ENCODE measurements around the gene TMEM184B. TPM values are rescaled to one million over a fixed set of nuclear protein-coding genes. Genes with fewer than 3 reads are reported as not detected.

TMEM184B gene
- polyA plus RNA-seq, 1 donor (not counting 4 experiments of a cell fraction or from before 2014, with no cell fraction given), result 18.8 TPM

DNA sequence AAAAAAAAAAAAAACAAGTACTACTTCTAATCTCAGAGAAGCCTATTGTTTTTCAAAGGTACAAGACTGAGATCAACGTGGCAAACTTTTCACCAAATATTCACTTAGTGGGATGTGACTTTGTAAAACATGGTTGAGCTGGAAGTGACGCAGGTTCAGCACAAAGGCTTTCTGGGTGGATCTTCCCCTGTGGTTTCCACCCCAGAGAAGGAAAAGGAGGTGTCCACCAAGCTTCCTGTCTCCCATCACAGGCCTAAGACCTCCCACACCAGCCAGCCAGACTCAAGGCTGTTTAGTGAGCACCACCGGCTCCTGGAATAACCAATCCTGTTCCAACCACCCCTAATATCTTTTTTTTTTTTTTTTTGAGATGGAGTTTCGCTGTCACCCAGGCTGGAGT is 5.7 kb downstream of the TMEM184B start:
- Histone ChIP-seq H2AFZ (ENCODE audit: control insufficient read depth, low read length) (no peak overlapping the region), H3K27ac (ENCODE audit: control insufficient read depth, insufficient read depth, low read length) (no peak overlapping the region), H4K20me1 (ENCODE audit: control insufficient read depth, extremely low read depth, insufficient read depth, low read length) (peaks cover 40% of the 10 kb centered on the region), H3K36me3 (ENCODE audit: control insufficient read depth in 2 of 2, extremely low read depth in 1 of 2, insufficient read depth in 2 of 2, low read length in 2 of 2) (peaks cover 14 to 20% of the 10 kb centered on the region in 2 experiments), H3K27me3 (ENCODE audit: control insufficient read depth, extremely low read depth, insufficient read depth, low read length) (no peaks in the 10 kb centered on the region), H3K4me3 (ENCODE audit: control insufficient read depth in 2 of 3, extremely low read depth in 1 of 3, insufficient read depth in 2 of 3, low read depth in 1 of 3, low read length in 3 of 3) (no peak overlapping the region), H3K4me1 (ENCODE audit: control insufficient read depth, extremely low read depth, insufficient read depth, low read length) (peaks cover 15% of the 10 kb centered on the region), H3K79me2 (ENCODE audit: control insufficient read depth, insufficient read depth, low read length) (peaks cover 97% of the 10 kb centered on the region), H3K4me2 (ENCODE audit: control insufficient read depth, extremely low read depth, insufficient read depth, low read depth, low read length) (no peak overlapping the region), H3K9ac (ENCODE audit: control insufficient read depth, extremely low read depth, insufficient read depth, low read length) (no peak overlapping the region), H3K9me3 (ENCODE audit: control insufficient read depth, low read depth, low read length) (no peaks in the 10 kb centered on the region), H3K9me1 (ENCODE audit: control insufficient read depth, extremely low read depth, insufficient read depth, low read length) (peaks cover 6% of the 10 kb centered on the region)
- dilution Hi-C loops (cut with MboI; ENCODE audit: extremely low pct_ligation_motif_present, low sequenced_read_pairs), result no loop called here
- DNase-seq (ENCODE audit: low read depth, low spot score) (no peak), FAIRE-seq (no peak)
- no peak for TF ChIP-seq EZH2 (IDR thresholded peaks at IDR 0.05; ENCODE audit: low read length)
- TF ChIP-seq, protein P1, sequence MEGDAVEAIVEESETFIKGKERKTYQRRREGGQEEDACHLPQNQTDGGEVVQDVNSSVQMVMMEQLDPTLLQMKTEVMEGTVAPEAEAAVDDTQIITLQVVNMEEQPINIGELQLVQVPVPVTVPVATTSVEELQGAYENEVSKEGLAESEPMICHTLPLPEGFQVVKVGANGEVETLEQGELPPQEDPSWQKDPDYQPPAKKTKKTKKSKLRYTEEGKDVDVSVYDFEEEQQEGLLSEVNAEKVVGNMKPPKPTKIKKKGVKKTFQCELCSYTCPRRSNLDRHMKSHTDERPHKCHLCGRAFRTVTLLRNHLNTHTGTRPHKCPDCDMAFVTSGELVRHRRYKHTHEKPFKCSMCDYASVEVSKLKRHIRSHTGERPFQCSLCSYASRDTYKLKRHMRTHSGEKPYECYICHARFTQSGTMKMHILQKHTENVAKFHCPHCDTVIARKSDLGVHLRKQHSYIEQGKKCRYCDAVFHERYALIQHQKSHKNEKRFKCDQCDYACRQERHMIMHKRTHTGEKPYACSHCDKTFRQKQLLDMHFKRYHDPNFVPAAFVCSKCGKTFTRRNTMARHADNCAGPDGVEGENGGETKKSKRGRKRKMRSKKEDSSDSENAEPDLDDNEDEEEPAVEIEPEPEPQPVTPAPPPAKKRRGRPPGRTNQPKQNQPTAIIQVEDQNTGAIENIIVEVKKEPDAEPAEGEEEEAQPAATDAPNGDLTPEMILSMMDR (optimal IDR thresholded peaks at IDR 0.05 in 1 of 3, IDR thresholded peaks at IDR 0.05 in 1 of 3, conservative IDR thresholded peaks at IDR 0.05 in 1 of 3; ENCODE audit: extremely low read depth in 1 of 3, insufficient read depth in 2 of 3, low read length in 3 of 3), result no peak

DNA sequence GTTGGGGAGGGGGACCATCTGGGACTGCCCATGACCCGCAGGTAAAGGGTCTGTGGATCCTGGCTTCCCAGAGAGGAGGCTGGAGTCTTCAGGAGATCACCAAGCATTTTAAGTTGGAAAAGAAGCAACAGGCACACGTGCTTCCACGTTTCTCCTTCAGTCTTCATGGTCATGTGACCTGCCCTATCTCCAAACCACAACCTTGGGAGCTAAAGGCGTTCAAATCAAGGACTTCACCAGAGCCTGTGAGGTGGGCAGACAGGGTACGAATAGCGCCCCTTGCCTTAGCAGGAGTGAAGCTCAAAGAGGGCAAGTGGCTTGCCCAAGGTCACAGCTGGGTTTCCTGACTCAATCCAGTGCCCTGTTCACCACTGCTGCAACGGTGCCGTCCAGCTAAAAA is 6.7 kb downstream of the TMEM184B start:
- no peaks in the 10 kb centered on the region for H3K9me3 ChIP-seq (ENCODE audit: control insufficient read depth, low read depth, low read length)
- peaks cover 6% of the 10 kb centered on the region for H3K9me1 ChIP-seq (ENCODE audit: control insufficient read depth, extremely low read depth, insufficient read depth, low read length)
- peaks cover 34% of the 10 kb centered on the region for H4K20me1 ChIP-seq (ENCODE audit: control insufficient read depth, extremely low read depth, insufficient read depth, low read length)
- FAIRE-seq, result no peak
- H3K4me2 ChIP-seq (ENCODE audit: control insufficient read depth, extremely low read depth, insufficient read depth, low read depth, low read length), result no peak overlapping the region
- no peak overlapping the region for H3K27ac ChIP-seq (ENCODE audit: control insufficient read depth, insufficient read depth, low read length)
- H3K4me1 ChIP-seq (ENCODE audit: control insufficient read depth, extremely low read depth, insufficient read depth, low read length), result peaks cover 6% of the 10 kb centered on the region
- H3K4me3 ChIP-seq (ENCODE audit: control insufficient read depth in 2 of 3, extremely low read depth in 1 of 3, insufficient read depth in 2 of 3, low read depth in 1 of 3, low read length in 3 of 3), result no peak overlapping the region
- H2AFZ ChIP-seq (ENCODE audit: control insufficient read depth, low read length), result no peak overlapping the region
- no peak overlapping the region for H3K9ac ChIP-seq (ENCODE audit: control insufficient read depth, extremely low read depth, insufficient read depth, low read length)
- no peaks in the 10 kb centered on the region for H3K27me3 ChIP-seq (ENCODE audit: control insufficient read depth, extremely low read depth, insufficient read depth, low read length)
- dilution Hi-C loops (cut with MboI; ENCODE audit: extremely low pct_ligation_motif_present, low sequenced_read_pairs), result no loop called here
- H3K79me2 ChIP-seq (ENCODE audit: control insufficient read depth, insufficient read depth, low read length), result peaks cover 97% of the 10 kb centered on the region
- peaks cover 14 to 19% of the 10 kb centered on the region in 2 experiments for H3K36me3 ChIP-seq (ENCODE audit: control insufficient read depth in 2 of 2, extremely low read depth in 1 of 2, insufficient read depth in 2 of 2, low read length in 2 of 2)
- DNase-seq (ENCODE audit: low read depth, low spot score), result no peak
- TF ChIP-seq, protein P1 (optimal IDR thresholded peaks at IDR 0.05 in 1 of 3, IDR thresholded peaks at IDR 0.05 in 1 of 3, conservative IDR thresholded peaks at IDR 0.05 in 1 of 3; ENCODE audit: extremely low read depth in 1 of 3, insufficient read depth in 2 of 3, low read length in 3 of 3), result no peak
- no peak for TF ChIP-seq EZH2 (IDR thresholded peaks at IDR 0.05; ENCODE audit: low read length)

Measured in keratinocyte (primary cell).